Loucy (cell line): ENCODE measurements around the gene CDX1.

Experiments
- H2AFZ ChIP-seq: fragments of 200-600 bp; sonication (generic); 2 replicates; pipeline ENCODE4 v1.6.0; 2016; ENCODE audit warnings: antibody characterized with exemption, mild to moderate bottlenecking, low read length, moderate library complexity
- H3F3A ChIP-seq: fragments of 200-600 bp; 2 replicates; pipeline ENCODE4 v1.6.0; 2016; ENCODE audit warnings: antibody characterized with exemption, low read depth, mild to moderate bottlenecking
- H3K27me3 ChIP-seq: fragments of 200-600 bp; sonication (generic); 2 replicates; pipeline ENCODE4 v1.6.1; 2014; ENCODE audit warnings: low read length, mild to moderate bottlenecking; ENCODE audit not compliant: insufficient read depth, poor library complexity, severe bottlenecking
- H3K36me3 ChIP-seq: fragments of 200-600 bp; sonication (generic); 2 replicates; pipeline ENCODE4 v1.6.1; 2016; ENCODE audit warnings: low read length; ENCODE audit not compliant: insufficient read depth
- H3K4me1 ChIP-seq: fragments of 200-600 bp; sonication (generic); 2 replicates; pipeline ENCODE4 v1.5.1; 2014; ENCODE audit warnings: low read length, mild to moderate bottlenecking; ENCODE audit not compliant: insufficient read depth, poor library complexity, severe bottlenecking
- H3K4me2 ChIP-seq: fragments of 200-600 bp; sonication (generic); 2 replicates; pipeline ENCODE4 v1.6.0; 2014; ENCODE audit warnings: antibody characterized with exemption, low read length, low read depth, mild to moderate bottlenecking; ENCODE audit not compliant: poor library complexity, severe bottlenecking
- H3K4me3 ChIP-seq: fragments of 200-600 bp; sonication (generic); 2 replicates; pipeline ENCODE4 v1.5.1; 2014; ENCODE audit warnings: low read length, mild to moderate bottlenecking, mixed read lengths; ENCODE audit not compliant: poor library complexity, severe bottlenecking
- H3K79me2 ChIP-seq: fragments of 200-600 bp; sonication (generic); 2 replicates; pipeline ENCODE4 v1.6.1; 2014; ENCODE audit warnings: low read length; ENCODE audit not compliant: insufficient read depth
- H3K9ac ChIP-seq: fragments of 200-600 bp; sonication (generic); 2 replicates; pipeline ENCODE4 v1.6.0; 2014; ENCODE audit warnings: mild to moderate bottlenecking, low read depth, low read length, moderate library complexity; ENCODE audit not compliant: poor library complexity, severe bottlenecking
- H3K9me2 ChIP-seq: fragments of 200-600 bp; sonication (generic); replicated peaks from 2 replicates; pipeline ENCODE4 v1.6.1; 2016; ENCODE audit warnings: low read depth, low read length, mixed read lengths
- H3K9me3 ChIP-seq: fragments of 200-600 bp; sonication (generic); 2 replicates; pipeline ENCODE4 v1.6.1; 2014; ENCODE audit warnings: mild to moderate bottlenecking, antibody characterized with exemption, low read length, low read depth; ENCODE audit not compliant: insufficient read depth
- H4K20me1 ChIP-seq: fragments of 200-600 bp; sonication (generic); 2 replicates; pipeline ENCODE4 v1.6.0; 2014; ENCODE audit warnings: antibody characterized with exemption, low read length, mild to moderate bottlenecking; ENCODE audit not compliant: insufficient read depth, poor library complexity, severe bottlenecking
- CTCF ChIP-seq: fragments of 200-600 bp; sonication (generic); conservative IDR thresholded peaks from 2 replicates; pipeline ENCODE4 v1.5.1; 2014; ENCODE audit warnings: mild to moderate bottlenecking, antibody characterized with exemption, low read length
- EZH2phosphoT487 ChIP-seq: fragments of 200-600 bp; IDR thresholded peaks from 2 replicates; pipeline ENCODE4 v1.6.1; 2018; ENCODE audit warnings: antibody characterized with exemption, mild to moderate bottlenecking, moderate library complexity, borderline replicate concordance

The CDX1 gene

GRCh38 chr5:150131461-150131860 lies 35.1 kb upstream of the CDX1 start:
- Histone ChIP-seq H3K9me3 (no peaks in the 10 kb centered on the region), H3F3A (no peaks in the 10 kb centered on the region), H3K36me3 (no peaks in the 10 kb centered on the region), H4K20me1 (no peaks in the 10 kb centered on the region), H3K79me2 (no peaks in the 10 kb centered on the region), H3K27me3 (no peaks in the 10 kb centered on the region), H3K4me2 (no peak overlapping the region), H3K4me3 (no peak overlapping the region), H2AFZ (no peak overlapping the region), H3K9me2 (no peaks in the 10 kb centered on the region), H3K9ac (no peak overlapping the region), H3K4me1 (no peaks in the 10 kb centered on the region)
- TF ChIP-seq EZH2phosphoT487 (no peak), CTCF (no peak)

- Histone ChIP-seq H3K9me3 (no peaks in the 10 kb centered on the region), H3K9me2 (no peaks in the 10 kb centered on the region), H3K4me2 (no peak overlapping the region), H2AFZ (no peak overlapping the region), H3F3A (no peaks in the 10 kb centered on the region), H3K4me3 (no peak overlapping the region), H3K79me2 (no peaks in the 10 kb centered on the region), H3K9ac (no peak overlapping the region), H3K36me3 (no peaks in the 10 kb centered on the region), H3K4me1 (no peaks in the 10 kb centered on the region), H3K27me3 (no peaks in the 10 kb centered on the region), H4K20me1 (no peaks in the 10 kb centered on the region)
- TF ChIP-seq EZH2phosphoT487 = no peak
- no peak for TF ChIP-seq CTCF
Measured at GRCh38 chr5:150131978-150132694, 34.4 kb upstream of the CDX1 start.

GRCh38 chr5:150132740-150133139 lies 33.8 kb upstream of the CDX1 start:
- Histone ChIP-seq H2AFZ (no peak overlapping the region), H3K4me3 (no peak overlapping the region), H3K9ac (no peak overlapping the region), H3K27me3 (no peaks in the 10 kb centered on the region), H3K4me2 (no peak overlapping the region), H3F3A (no peaks in the 10 kb centered on the region), H3K9me3 (no peaks in the 10 kb centered on the region), H3K36me3 (no peaks in the 10 kb centered on the region), H3K4me1 (no peaks in the 10 kb centered on the region), H4K20me1 (no peaks in the 10 kb centered on the region), H3K79me2 (no peaks in the 10 kb centered on the region), H3K9me2 (no peaks in the 10 kb centered on the region)
- TF ChIP-seq EZH2phosphoT487 (no peak), CTCF (no peak)
